ENCODE data around the gene VEGFB.

Gene VEGFB

DNA sequence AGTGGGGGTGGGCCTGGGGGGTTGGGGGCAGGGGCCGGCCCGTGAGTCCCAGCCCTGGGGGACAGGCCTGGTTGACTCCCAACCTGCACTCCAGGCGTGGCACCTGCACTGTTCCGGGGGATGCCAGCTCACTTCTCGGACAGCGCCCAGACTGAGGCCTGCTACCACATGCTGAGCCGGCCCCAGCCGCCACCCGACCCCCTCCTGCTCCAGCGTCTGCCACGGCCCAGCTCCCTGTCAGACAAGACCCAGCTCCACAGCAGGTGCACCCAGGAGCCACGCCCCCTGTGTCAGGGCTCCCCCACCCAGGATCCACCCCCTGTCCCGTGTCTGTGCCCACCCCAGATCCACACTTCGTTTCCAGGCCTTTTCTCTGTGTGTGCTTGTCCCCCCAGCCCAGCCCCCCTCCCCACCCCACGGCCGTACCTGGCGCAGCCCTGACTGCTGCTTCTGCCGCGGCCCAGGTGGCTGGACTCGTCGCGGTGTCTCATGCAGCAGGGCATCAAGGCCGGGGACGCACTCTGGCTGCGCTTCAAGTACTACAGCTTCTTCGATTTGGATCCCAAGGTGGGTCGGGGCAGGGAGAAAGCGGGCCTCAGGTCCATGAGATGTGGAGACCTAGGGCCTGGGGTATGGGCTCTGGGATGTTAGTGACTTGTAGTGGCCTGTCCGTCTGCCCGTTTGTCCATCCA lies 23.1 kb upstream of the VEGFB start:
- DNase-seq: no peak

DNA sequence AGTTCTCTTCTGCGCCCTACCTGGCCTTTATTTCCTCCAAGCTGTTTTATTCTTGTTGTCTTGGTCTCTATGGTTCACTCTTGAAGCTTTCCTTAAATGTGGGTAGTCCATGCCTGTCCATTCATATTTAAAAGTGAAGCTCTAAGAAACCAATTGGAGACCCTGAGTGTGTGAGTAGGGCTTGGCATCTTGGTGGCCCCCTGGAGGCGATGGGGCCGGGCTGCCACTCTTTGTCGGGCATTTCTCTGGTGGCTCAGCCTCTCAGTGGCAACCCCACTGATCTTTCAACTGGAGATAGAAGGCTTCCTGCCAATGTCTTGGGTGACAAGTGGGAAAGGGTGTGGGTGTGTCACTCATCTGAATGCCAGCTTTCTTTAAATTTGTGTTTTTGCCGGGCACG lies 17.5 kb upstream of the VEGFB start:
- no peak for DNase-seq

DNA sequence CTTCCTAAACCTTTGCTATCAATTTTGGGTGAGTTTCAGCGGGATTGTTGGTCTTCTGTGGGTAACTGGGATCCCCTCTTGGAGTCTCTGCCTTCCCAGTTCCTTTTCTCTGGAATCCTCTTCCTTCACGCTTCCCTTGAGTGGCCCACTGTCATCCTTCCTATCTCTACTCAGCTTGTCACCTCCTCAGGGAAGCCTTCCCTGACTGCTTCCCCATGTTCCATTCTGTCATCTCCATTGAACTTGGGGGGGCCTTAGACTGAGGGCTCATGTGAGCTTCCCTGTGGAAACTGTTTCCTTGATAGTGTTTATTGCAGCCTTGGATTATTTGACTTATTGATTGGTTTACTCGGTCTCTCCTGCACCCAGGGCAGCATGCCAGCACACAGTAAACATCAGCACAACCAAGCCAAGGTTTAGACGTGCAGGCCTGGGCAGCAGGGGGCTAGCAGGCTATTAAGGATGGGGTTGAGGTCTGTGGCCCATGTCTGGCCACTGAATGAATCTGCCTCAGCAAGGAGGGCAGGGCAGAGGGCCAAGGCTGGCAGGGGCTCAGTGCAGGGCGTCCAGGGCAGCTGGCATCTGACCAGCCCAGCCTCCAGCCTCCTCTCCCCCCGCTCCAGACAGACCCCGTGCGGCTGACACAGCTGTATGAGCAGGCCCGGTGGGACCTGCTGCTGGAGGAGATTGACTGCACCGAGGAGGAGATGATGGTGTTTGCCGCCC lies 15.6 kb upstream of the VEGFB start:
- no peak for DNase-seq

DNA sequence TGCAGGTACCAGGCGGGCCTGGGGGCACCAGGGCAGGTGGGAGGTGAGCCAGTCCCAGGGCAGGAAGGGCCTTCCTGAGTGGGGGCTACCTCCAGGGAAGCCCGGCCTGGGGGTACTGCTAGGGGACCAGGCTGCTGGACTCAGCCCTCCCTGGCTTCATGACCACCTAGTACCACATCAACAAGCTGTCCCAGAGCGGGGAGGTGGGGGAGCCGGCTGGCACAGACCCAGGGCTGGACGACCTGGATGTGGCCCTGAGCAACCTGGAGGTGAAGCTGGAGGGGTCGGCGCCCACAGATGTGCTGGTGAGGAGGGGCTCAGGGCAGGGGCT lies 15.1 kb upstream of the VEGFB start:
- DNase-seq: no peak

DNA sequence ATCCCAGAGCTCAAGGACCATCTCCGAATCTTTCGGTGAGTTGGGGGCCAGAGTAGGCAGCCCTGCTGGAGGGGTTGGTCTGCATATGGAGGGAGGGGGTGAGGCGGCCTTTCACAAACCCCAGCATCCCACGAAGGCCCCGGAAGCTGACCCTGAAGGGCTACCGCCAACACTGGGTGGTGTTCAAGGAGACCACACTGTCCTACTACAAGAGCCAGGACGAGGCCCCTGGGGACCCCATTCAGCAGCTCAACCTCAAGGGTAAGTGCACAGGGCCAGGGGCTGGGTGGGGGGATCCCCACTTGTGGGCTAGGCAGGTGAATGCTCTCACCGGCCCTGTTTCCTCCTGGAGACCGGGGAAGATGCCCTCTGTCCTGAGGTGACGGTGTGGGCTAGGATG lies 14.6 kb upstream of the VEGFB start:
- no peak for DNase-seq

DNA sequence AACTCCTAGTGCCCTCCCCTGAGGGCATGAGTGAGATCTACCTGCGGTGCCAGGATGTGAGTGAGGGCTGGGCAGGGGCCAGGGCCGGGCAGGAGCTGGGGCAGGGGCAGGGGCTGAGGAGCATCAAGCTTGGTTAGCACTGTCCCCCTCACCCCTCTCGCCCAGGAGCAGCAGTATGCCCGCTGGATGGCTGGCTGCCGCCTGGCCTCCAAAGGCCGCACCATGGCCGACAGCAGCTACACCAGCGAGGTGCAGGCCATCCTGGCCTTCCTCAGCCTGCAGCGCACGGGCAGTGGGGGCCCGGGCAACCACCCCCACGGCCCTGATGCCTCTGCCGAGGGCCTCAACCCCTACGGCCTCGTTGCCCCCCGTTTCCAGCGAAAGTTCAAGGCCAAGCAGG lies 14.1 kb upstream of the VEGFB start:
- DNase-seq: no peak

DNA sequence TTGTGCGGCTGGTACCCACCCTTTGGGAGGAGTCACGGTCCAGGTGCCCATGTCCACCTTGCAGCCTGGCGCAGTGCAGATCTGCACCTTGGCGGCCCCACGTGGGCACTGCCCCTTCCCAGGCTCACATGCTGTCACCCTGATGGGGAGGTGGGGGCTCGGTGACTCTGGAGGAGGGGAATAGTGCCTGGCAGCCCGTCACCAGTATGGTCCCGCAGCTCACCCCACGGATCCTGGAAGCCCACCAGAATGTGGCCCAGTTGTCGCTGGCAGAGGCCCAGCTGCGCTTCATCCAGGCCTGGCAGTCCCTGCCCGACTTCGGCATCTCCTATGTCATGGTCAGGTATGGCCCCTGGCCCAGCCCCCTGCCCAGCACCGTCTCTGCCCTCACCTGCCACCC lies 13.6 kb upstream of the VEGFB start:
- DNase-seq: no peak

DNA sequence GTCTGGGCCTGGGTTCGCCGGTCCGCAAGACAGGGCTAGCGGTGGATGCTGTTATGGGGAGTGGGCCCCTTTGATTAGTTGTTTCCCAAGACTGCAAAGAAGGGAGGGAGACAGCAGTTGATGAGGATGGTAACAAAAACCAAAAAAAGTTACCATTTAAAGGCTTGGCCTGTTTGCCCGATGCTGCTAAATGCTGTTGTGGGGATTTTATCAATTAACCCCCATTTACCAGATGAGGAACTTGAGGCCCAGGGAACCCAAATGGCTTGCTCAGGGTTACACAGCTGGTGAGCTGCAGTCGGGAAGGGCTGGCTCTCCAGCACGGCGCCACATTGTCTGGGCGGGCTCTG lies 11.8 kb upstream of the VEGFB start:
- DNase-seq: no peak

DNA sequence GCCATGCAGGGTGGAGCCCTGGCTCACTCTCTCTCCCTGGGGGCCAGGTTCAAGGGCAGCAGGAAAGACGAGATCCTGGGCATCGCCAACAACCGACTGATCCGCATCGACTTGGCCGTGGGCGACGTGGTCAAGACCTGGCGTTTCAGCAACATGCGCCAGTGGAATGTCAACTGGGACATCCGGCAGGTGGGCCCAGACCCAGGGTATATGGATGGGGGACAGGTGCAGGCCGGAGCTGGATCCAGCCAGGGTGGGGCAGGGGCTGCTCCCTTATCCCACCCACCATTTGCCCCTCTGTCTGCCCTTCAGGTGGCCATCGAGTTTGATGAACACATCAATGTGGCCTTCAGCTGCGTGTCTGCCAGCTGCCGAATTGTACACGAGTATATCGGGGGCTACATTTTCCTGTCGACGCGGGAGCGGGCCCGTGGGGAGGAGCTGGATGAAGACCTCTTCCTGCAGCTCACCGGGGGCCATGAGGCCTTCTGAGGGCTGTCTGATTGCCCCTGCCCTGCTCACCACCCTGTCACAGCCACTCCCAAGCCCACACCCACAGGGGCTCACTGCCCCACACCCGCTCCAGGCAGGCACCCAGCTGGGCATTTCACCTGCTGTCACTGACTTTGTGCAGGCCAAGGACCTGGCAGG lies 11.3 kb upstream of the VEGFB start:
- DNase-seq: no peak

DNA sequence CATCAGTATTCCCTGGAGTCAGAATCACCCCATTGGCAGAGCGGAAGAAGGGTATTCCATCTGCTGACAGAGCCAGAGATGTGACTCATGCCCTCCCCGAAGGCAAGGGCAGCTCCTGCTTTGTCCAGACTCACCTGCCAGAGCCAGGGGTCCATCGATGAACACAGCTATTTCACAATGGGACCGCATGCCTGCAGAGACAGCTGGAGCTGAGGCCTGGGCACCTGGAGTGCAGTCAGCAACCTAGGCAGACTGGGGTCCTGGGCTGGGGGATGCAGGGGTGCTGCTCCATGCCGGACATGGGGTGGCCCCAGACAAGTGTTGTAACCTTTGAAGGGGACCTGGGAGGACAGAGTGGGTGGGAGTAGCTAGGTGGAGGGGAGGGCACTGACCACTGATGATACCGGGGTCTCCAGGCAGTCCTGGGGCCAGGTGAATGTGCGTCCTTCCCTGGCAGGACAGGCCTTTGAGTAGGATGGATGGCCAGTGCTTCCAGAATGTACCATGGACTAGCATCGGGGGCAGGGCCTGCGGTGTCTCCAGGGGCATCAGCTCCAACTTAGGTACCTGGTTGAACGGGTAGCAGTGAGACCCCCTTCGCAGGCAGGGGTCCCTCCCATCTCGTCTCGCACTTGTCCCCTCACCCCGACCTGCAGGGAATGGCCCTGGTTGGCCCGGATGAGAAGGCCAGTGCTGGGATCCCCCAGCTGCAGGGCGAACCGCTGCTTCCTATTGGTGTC lies 10.1 kb upstream of the VEGFB start:
- DNase-seq: no peak

DNA sequence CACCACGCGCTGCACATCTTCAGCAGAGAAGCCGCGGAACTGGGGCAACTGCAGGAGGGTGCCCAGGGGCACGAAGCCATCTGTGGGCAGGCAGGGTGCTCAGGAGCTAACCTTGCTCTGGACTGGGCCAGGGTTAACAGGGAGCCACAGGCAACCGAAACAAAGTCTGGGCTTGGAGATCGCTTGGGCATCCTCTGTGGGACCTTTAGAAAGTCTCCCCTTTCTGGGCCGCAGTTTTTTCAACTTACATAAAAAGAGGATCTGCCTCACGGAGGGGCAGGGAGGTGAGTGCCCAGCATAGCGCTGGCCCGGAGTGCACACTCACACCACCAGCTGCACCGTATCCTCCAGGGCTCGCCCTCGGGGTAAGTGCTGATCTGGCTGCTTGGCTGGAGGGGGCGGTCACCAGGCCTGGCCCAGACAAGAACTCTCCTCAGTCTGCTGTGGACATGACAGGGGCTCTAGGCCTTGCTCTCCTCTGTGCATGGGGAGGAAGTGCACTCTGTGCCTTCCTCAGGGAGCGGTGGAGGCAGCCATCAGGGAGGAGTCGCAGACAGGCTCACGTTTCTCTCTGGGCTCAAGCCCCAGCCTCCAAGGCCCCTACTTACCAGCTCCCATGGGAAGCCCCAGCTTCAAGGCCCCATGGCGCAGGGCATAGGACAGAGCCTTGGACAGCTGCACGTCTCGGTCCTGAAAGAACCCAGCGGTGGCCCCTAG lies 9.3 kb upstream of the VEGFB start:
- DNase-seq: no peak

DNA sequence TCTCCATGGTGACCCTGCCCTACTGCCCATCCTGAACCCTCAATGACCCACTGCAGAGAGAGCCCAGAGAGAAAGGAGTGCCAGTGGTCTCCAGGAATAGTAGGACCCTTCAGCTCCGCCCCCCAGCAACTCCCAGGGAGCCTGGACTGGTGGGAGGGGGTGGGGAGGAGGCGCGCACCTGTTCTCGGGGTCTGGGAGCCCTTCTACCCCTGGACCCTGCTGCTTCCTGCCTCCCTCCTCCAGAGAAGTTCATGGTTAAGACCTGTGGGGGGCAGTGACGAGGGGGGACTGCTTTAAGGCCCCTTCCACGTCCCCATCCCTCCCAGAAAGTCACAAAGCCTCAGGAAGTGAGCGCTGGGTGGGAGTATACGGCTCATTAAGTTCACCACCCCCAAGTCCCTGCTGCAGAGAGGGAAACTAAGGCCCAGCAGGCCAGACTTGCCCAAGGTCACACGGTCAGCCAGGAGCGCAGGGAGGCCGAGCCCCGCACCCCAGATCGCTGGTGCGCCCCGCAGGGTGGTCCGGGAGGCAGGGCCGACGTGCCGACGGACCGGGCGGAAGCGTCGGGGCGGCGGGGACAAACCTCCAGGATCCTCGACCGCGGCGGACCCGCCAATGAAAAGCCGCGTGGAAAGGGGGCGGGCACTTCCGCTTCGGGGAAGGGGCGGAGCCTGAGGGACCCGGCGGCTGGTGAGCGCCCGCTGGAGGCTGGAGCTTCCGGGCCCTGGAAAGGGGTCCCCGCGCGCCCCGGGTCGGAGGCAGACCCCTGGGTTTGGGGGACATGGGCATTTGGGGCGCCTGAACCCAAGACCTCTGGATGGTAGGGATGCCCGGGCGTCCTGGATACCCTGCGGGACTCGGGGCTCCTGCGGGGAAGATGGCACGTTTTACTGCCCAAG lies 8.5 kb upstream of the VEGFB start, which contains the start of the genes NUDT22 and TRPT1:
TSS of gene NUDT22 (plus strand) at position 667 of the 899 bp plus-strand sequence. CDS start 379 bp downstream, outside the sequence.
TSS of gene TRPT1 (minus strand) at position 579 of the 899 bp plus-strand sequence. CDS start at position 253, 326 bp downstream.
- DNase-seq: peak; percentile 89

DNA sequence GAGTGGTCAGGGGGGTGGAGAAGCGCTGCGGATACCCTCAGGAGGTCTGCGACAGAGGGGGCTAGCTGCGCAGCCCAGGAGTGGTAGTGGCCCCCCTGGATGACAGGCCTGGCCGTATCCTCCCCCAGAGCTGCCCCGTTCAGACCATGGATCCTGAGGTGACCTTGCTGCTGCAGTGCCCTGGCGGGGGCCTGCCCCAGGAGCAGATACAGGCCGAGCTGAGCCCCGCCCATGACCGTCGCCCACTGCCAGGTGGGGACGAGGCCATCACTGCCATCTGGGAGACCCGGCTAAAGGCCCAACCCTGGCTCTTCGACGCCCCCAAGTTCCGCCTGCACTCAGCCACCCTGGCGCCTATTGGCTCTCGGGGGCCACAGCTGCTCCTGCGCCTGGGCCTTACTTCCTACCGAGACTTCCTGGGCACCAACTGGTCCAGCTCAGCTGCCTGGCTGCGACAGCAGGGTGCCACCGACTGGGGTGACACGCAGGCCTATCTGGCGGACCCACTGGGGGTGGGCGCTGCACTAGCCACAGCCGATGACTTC lies 7.8 kb upstream of the VEGFB start:
- peak; percentile 52 for DNase-seq

DNA sequence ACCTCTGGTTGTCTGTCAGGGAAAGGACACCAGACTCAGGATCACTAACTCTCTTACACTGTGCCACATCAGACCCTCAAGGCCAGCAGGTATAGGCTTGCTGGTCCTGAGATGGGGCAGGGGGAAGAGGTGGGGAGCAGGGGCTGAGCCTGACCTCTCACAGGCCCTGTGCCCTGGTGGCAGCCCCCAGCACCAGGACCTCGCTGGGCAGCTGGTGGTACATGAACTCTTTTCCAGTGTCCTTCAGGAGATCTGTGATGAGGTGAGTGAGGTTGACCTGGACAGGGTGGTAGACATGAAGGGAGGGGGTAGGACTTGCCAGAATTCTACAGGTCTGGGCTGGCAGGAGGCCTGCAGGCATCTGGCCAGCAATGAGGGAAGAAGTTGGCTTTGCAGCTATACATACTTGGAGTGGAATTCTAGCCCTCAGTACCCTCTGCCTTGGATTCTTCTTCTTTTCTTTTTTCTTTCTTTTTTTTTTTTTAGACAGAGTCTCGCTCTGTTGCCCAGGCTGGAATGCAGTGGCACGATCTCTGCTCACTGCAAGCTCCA lies 6.9 kb upstream of the VEGFB start:
- no peak for DNase-seq

DNA sequence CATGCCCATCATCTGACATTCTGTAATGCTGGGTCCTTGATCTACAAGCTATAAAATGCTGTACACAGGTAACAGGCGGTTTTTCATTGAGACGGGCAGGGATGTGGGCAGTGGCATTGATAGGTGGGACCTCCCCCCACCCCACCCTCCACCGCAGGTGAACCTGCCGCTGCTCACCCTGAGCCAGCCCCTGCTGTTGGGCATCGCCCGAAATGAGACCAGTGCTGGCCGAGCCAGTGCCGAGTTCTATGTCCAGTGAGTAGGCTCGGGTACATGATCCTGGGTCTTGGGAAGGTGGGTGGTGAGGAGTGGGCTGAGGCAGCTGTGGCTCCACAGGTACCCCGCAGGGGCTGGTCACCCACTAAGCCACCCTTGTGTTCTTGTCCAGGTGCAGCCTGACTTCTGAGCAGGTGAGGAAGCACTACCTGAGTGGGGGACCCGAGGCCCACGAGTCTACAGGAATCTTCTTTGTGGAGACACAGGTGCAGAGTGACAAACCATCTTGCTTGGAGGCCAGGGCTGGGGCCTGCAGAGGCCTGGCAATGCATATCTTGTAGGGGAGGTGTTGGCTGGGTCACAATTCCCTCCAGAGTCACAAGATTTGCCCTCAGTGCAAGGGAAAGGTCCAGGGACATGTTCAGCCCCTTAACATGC lies 5.2 kb upstream of the VEGFB start:
- no peak for DNase-seq

DNA sequence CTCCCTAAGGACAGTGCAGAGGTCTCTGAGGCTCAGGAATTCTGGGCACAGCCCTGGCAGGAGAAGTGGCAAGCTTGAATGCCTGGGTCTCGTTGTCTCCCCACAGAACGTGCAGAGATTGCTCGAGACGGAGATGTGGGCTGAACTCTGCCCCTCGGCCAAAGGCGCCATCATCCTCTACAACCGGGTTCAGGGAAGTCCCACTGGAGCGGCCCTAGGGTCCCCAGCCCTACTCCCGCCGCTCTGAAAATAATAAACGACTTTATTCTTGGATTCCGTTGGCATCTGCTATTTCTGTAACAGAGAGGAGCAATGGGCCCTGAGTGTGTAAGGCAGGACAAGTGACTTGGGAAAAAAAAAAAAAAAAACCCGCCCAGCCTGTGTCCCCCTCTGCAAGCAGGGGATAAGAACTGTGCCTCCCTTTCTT lies 4.6 kb upstream of the VEGFB start:
- DNase-seq: no peak

DNA sequence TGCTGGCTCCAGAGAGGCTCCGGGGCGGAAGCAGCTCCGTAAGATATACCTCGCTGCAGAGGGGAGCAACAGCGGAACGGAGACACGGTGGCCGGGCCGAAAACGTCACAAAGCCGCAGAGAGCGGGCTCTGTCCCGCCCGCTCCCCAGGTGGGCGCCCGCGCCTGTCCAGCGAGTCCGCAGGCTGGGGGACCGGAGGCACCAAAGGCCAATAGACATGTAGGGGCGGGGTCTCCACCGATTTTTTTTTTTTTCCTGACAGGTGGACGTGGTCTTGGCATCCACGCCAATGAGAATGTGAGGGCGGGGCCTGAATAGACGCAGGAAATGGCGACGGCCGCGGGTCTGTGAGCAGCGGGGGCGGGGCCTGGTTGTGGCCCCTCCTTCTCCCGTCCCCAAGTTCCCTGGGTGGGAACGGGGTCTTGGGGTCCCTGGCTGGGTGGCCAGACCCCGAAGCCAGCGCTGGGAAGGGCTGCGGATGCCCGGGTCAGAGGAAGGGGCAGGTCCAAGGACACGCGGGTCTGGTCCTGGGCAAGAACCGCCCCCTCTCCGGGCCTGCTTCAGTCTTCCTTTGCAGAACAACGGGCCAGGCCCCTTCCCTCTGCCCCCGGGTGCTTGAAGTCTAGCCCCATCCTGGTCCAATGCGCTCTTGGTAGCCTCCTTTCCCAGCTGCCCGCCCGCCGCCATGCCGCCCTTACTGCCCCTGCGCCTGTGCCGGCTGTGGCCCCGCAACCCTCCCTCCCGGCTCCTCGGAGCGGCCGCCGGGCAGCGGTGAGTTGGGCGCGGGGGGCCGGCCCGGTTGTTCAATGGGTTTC lies 4.0 kb upstream of the VEGFB start, which contains the start of gene DNAJC4:
TSS of gene DNAJC4 (plus strand) at position 378 of the 814 bp plus-strand sequence. CDS start at position 685, 307 bp downstream.
- peak; percentile 91 for DNase-seq

DNA sequence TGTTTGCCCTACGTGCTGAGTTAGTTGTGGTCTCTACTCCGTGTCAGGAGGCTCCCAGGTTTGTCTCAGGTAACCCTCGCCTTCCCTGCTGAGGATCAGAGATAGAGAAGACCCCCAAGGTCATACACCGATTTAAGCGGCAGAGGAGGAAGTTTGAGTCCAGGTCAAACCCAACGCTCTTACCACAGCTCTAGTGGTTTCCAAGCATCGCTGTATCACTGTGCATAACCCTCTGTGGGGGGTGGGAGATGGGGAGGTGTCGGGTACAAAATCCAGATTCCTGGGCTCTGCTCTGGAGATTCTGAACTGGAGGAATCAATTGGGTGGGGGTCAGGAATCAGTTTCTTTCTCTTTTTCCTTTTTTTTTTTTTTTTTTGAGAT lies 3.4 kb upstream of the VEGFB start:
- DNase-seq: no peak

DNA sequence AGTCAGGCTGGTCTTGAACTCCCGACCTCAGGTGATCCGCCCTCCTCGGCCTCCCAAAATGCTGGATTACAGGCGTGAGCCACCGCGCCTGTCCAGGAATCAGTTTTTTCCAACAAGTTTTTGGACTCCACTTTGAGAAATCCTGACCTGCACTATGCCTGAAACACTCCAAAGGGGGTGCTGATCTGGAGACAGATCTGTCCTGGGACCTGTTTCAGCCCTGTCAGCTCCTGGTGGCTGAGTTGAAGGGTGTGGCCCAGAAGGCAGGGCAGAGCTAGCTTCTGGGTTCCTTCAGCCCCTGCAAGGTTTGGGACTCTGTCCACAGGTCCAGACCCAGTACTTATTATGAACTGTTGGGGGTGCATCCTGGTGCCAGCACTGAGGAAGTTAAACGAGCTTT lies 2.8 kb upstream of the VEGFB start:
- no peak for DNase-seq
